DMS53 (cell line): ENCODE data around the gene SOX4.

Experiments used
- DNase-seq: peaks from one replicate; lab custom pipeline; 2025; lab: John Stamatoyannopoulos, UW

SOX4 gene

GRCh38 chr6:21594416-21595281 is 1.1 kb downstream of the SOX4 start:
- peak; percentile 82 for DNase-seq

- DNase-seq, result peak; percentile 75
Measured at GRCh38 chr6:21595285-21596144, 2.0 kb downstream of the SOX4 start.

GRCh38 chr6:21596145-21596948 is 2.8 kb downstream of the SOX4 start:
- DNase-seq, result peak; percentile 72

GRCh38 chr6:21596949-21597682 is 3.6 kb downstream of the SOX4 start:
- DNase-seq, result peak; percentile 75

- DNase-seq, result no peak
Measured at GRCh38 chr6:21597801-21598673, 4.5 kb downstream of the SOX4 start.

- no peak for DNase-seq
Measured at GRCh38 chr6:21598674-21599023, 5.1 kb downstream of the SOX4 start.

GRCh38 chr6:21599051-21599696 is 5.6 kb downstream of the SOX4 start:
- no peak for DNase-seq

GRCh38 chr6:21601339-21601923 is 7.9 kb downstream of the SOX4 start:
- DNase-seq, result no peak

GRCh38 chr6:21601932-21602390 is 8.4 kb downstream of the SOX4 start:
- peak; percentile 22 for DNase-seq

- no peak for DNase-seq
Measured at GRCh38 chr6:21603082-21603952, 9.8 kb downstream of the SOX4 start.

GRCh38 chr6:21604081-21604480 is 10.5 kb downstream of the SOX4 start:
- no peak for DNase-seq

- DNase-seq, result no peak
Measured at GRCh38 chr6:21605166-21605565, 11.6 kb downstream of the SOX4 start.

- DNase-seq, result no peak
Measured at GRCh38 chr6:21608601-21609000, 15.1 kb downstream of the SOX4 start.

- DNase-seq, result no peak
Measured at GRCh38 chr6:21609881-21610329, 16.4 kb downstream of the SOX4 start.

GRCh38 chr6:21610341-21610740 is 16.8 kb downstream of the SOX4 start:
- no peak for DNase-seq

- no peak for DNase-seq
Measured at GRCh38 chr6:21611485-21611884, 17.9 kb downstream of the SOX4 start.

- DNase-seq, result no peak
Measured at GRCh38 chr6:21612067-21612745, 18.7 kb downstream of the SOX4 start.

GRCh38 chr6:21613809-21614208 is 20.3 kb downstream of the SOX4 start:
- DNase-seq, result no peak
